Cardiac fibroblast (primary cell): ENCODE data around the gene STON1.

Experiments used
- DNase-seq, 2 donors: peaks; one replicate each; pipeline versions ENCODE4 v3.0.0 to v3.0.0-alpha.2; 2010; ENCODE audit warnings: low read depth in 2 of 2
- H3K4me3 ChIP-seq, 2 donors: replicated peaks in 1 of 2; 1 replicate in 1 of 2; 2 replicates in 1 of 2; pipeline ENCODE4 v1.5.1; 2011; ENCODE audit warnings: low read depth in 2 of 2, low read length in 2 of 2, mild to moderate bottlenecking in 2 of 2, moderate library complexity in 1 of 2
- CTCF ChIP-seq: IDR thresholded peaks from one replicate; pipeline ENCODE4 v1.5.1; 2011; ENCODE audit warnings: low read depth, mild to moderate bottlenecking, low read length, inconsistent platforms

The STON1 gene

GRCh38 chr2:48530033-48530811 lies at the start of gene STON1:
STON1 (plus strand) TSS chr2:48530154; CDS start chr2:48580634, 50,480 bp downstream.
- DNase-seq = peak; percentile 36 to 83
- TF ChIP-seq CTCF = no peak
- H3K4me3 ChIP-seq = peak within 1 kb of the TSS; percentile 83 to 90

GRCh38 chr2:48480526-48480925 lies 49.4 kb upstream of the STON1 start:
- no peak for TF ChIP-seq CTCF
- DNase-seq = no peak
- no peak overlapping the region for H3K4me3 ChIP-seq

- no peak overlapping the region for H3K4me3 ChIP-seq
- peak; percentile 33 to 92 for DNase-seq
- TF ChIP-seq CTCF = no peak
These were observed 47.6 kb upstream of the STON1 start for GRCh38 chr2:48482313-48482712.

GRCh38 chr2:48482769-48483168 lies 47.2 kb upstream of the STON1 start:
- DNase-seq = peak; percentile 11 to 57
- TF ChIP-seq CTCF = no peak
- H3K4me3 ChIP-seq = no peak overlapping the region

GRCh38 chr2:48483506-48483905 lies 46.4 kb upstream of the STON1 start:
- peak; percentile 56 to 82 for DNase-seq

GRCh38 chr2:48483916-48484315 lies 46.0 kb upstream of the STON1 start:
- H3K4me3 ChIP-seq = no peak overlapping the region
- peak; percentile 70 to 95 for DNase-seq
- no peak for TF ChIP-seq CTCF

More at GRCh38 chr2:48483506-48483905, 46.4 kb upstream of the STON1 start:
- H3K4me3 ChIP-seq = no peak overlapping the region
- TF ChIP-seq CTCF = no peak
